Measurements from ENCODE around the gene B4GALT6. TPM values are rescaled to one million over a fixed set of nuclear protein-coding genes. Genes with fewer than 3 reads are reported as not detected.

B4GALT6 gene
- total and polyA plus RNA-seq, 10 of the 15 experiments (the other 5 are each of a cell fraction or from before 2014, with no cell fraction given) = 11.9 to 47.4 (median 18.0) TPM

GRCh38 chr18:31688606-31689005 is 4.2 kb upstream of the B4GALT6 start (continued):
- TF ChIP-seq E2F4 (IDR thresholded peaks at IDR 0.05; ENCODE audit: low read depth, low read length) (no peak), MEF2B (IDR thresholded peaks at IDR 0.05; ENCODE audit: partially characterized antibody, poor library complexity, severe bottlenecking) (no peak), NR2C1 (IDR thresholded peaks at IDR 0.05) (no peak), IRF4 (IDR thresholded peaks at IDR 0.05; ENCODE audit: low read depth, low read length) (no peak)

- DNase-seq (ENCODE audit: low read depth, low spot score) = no peak
- Histone ChIP-seq H4K20me1 (ENCODE audit: control insufficient read depth, insufficient read depth) (no peaks in the 10 kb centered on the region), H3K9ac (ENCODE audit: control insufficient read depth, insufficient read depth, low read length) (no peak overlapping the region), H3K79me2 (ENCODE audit: control insufficient read depth, insufficient read depth, low read length) (peaks cover 44% of the 10 kb centered on the region), H3K27ac (ENCODE audit: control insufficient read depth, insufficient read depth) (peak overlapping the region; percentile 88), H3K4me2 (ENCODE audit: control insufficient read depth, insufficient read depth) (peak overlapping the region; percentile 96), H3K27me3 (replicated peaks in 1 of 2; ENCODE audit: control insufficient read depth in 2 of 2, insufficient read depth in 2 of 2, low read length in 1 of 2) (no peaks in the 10 kb centered on the region), H3K4me1 (ENCODE audit: control insufficient read depth, insufficient read depth, low read length) (peaks cover 10% of the 10 kb centered on the region), H3K36me3 (ENCODE audit: control insufficient read depth in 2 of 2, insufficient read depth in 2 of 2, low read length in 1 of 2) (no peaks in the 10 kb centered on the region), H3K4me3 (peak overlapping the region; percentile 75; the same call in 1 of the 2 replicates), H3K9me3 (replicated peaks; ENCODE audit: control insufficient read depth, insufficient read depth, low read length) (no peaks in the 10 kb centered on the region), H2AFZ (ENCODE audit: control insufficient read depth, low read depth, low read length) (peak overlapping the region; percentile 95)
- ChIA-PET SMC1A (ENCODE audit: uncharacterized antibody, unreplicated experiment) (interaction anchor here (0.6 to 15.2 kb wide), 13 partner anchors 10 to 483 kb away, joined by 3 to 169 read pairs (median 3); no protein-coding TSS in a partner anchor), RAD21 (ENCODE audit: unreplicated experiment) (interaction anchor here (0.7 to 14.0 kb wide), 6 partner anchors 10 to 131 kb away, joined by 3 to 168 read pairs (median 4); no protein-coding TSS in a partner anchor), CTCF (interaction anchor here (0.8 to 14.8 kb wide), 7 partner anchors 28 to 122 kb away, joined by 3 to 135 read pairs (median 4); no protein-coding TSS in a partner anchor), POLR2A (interaction anchor here (0.6 to 1.3 kb wide), 3 partner anchors 10 to 187 kb away, joined by 3 to 5 read pairs (median 4); no protein-coding TSS in a partner anchor)
- BruUV-seq (replicated peaks) = no TSS peak
- intact Hi-C loops (cut with micrococcal nuclease; ENCODE audit: unreplicated experiment) = no loop called here
- WGBS (ENCODE audit: insufficient coverage, insufficient replicate concordance, low lambda C conversion rate, missing lambda C conversion rate) = 66% methylated on average over 6 of the region's 6 CpGs
- in situ Hi-C loops (cut with MboI) = no loop called here
- no peak for ATAC-seq
- no peak for FAIRE-seq
- TF ChIP-seq CEBPZ (IDR thresholded peaks at IDR 0.05; ENCODE audit: low read depth, low read length) = no peak
- TF ChIP-seq PRDM15 (CRISPR knock-in tag; IDR thresholded peaks at IDR 0.05) = no peak
- TF ChIP-seq, protein P1, sequence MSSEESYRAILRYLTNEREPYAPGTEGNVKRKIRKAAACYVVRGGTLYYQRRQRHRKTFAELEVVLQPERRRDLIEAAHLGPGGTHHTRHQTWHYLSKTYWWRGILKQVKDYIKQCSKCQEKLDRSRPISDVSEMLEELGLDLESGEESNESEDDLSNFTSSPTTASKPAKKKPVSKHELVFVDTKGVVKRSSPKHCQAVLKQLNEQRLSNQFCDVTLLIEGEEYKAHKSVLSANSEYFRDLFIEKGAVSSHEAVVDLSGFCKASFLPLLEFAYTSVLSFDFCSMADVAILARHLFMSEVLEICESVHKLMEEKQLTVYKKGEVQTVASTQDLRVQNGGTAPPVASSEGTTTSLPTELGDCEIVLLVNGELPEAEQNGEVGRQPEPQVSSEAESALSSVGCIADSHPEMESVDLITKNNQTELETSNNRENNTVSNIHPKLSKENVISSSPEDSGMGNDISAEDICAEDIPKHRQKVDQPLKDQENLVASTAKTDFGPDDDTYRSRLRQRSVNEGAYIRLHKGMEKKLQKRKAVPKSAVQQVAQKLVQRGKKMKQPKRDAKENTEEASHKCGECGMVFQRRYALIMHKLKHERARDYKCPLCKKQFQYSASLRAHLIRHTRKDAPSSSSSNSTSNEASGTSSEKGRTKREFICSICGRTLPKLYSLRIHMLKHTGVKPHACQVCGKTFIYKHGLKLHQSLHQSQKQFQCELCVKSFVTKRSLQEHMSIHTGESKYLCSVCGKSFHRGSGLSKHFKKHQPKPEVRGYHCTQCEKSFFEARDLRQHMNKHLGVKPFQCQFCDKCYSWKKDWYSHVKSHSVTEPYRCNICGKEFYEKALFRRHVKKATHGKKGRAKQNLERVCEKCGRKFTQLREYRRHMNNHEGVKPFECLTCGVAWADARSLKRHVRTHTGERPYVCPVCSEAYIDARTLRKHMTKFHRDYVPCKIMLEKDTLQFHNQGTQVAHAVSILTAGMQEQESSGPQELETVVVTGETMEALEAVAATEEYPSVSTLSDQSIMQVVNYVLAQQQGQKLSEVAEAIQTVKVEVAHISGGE (CRISPR knock-in tag; IDR thresholded peaks at IDR 0.05) = no peak
Measured at GRCh38 chr18:31686986-31687928, 2.9 kb upstream of the B4GALT6 start.
